Gastrocnemius medialis (tissue), 4 donors: ENCODE measurements around the gene TBC1D8. TPM values are rescaled to one million over a fixed set of nuclear protein-coding genes. Genes with fewer than 3 reads are reported as not detected.

Source experiments
- ATAC-seq, 2 donors: fragments of 150-250 bp; one replicate each; pipeline ENCODE4 v1.9.1; 2016
- DNase-seq, 2 donors: peaks; one replicate each; pipeline ENCODE4 v3.0.0-alpha.2; 2019
- H3K27ac ChIP-seq, 4 donors: fragments of 200-600 bp; sonication (generic); 1 replicate in 1 of 4; 2 replicates in 3 of 4; pipeline ENCODE4 v1.5.1; 2016 to 2018; ENCODE audit warnings: mild to moderate bottlenecking in 2 of 4, moderate library complexity in 1 of 4
- H3K27me3 ChIP-seq, 3 donors: fragments of 200-600 bp; sonication (generic) in 2 of 3; 1 replicate in 1 of 3; 2 replicates in 2 of 3; pipeline versions ENCODE4 v1.5.1 to v1.6.0; 2016 to 2019; ENCODE audit warnings: mild to moderate bottlenecking in 1 of 3, moderate library complexity in 1 of 3
- H3K36me3 ChIP-seq, 2 donors: fragments of 200-600 bp; sonication (generic) in 1 of 2; one replicate each; pipeline ENCODE4 v1.5.1; 2017 to 2018
- H3K4me1 ChIP-seq, 2 donors: fragments of 200-600 bp; sonication (generic) in 1 of 2; one replicate each; pipeline ENCODE4 v1.5.1; 2016 to 2017; ENCODE audit warnings: mild to moderate bottlenecking in 2 of 2
- H3K4me3 ChIP-seq, 4 donors: fragments of 200-600 bp; sonication (generic) in 3 of 4; 1 replicate in 1 of 4; 2 replicates in 3 of 4; pipeline ENCODE4 v1.5.1; 2016 to 2019; ENCODE audit warnings: mild to moderate bottlenecking in 2 of 4
- H3K9me3 ChIP-seq, 3 donors: fragments of 200-600 bp; sonication (generic) in 2 of 3; 1 replicate in 1 of 3; 2 replicates in 2 of 3; pipeline ENCODE4 v1.5.1; 2016 to 2019
- POLR2A ChIP-seq, 2 donors: fragments of 450-650 bp; IDR thresholded peaks; one replicate each; pipeline ENCODE4 v1.6.1; 2017; ENCODE audit warnings: antibody characterized with exemption in 2 of 2, mild to moderate bottlenecking in 2 of 2, moderate library complexity in 2 of 2
- in situ Hi-C, 4 donors: fragments of 200-750 bp; cut with MboI; loops; one replicate each; pipeline versions ENCODE4 v1.15.0 to v1.8.0; 2017; ENCODE audit warnings: low sequenced_read_pairs in 4 of 4
- intact Hi-C: fragments of 100-400 bp; cut with DNase I; formaldehyde crosslinking; loops from one replicate; pipeline ENCODE4 v1.15.1; 2023; ENCODE audit warnings: low total_unique reads
- total RNA-seq, 4 donors: library from RNA; depleted of rRNA; stranded (reverse); fragments of >200 nt; gene quantifications; one replicate each; pipeline versions ENCODE4 v1.1.0 to v1.2.3, GENCODE V29; 2016
- TF ChIP-seq, protein P1 (sequence below), 5 experiments: fragments of 450-650 bp in 3 of 5; fragments of 200-600 bp in 2 of 5; sonication (generic) in 2 of 5; IDR thresholded peaks in 4 of 5; conservative IDR thresholded peaks in 1 of 5; 1 replicate in 4 of 5; 2 replicates in 1 of 5; pipeline ENCODE4 v1.5.1; 2016 to 2019; ENCODE audit warnings: antibody characterized with exemption in 5 of 5, mild to moderate bottlenecking in 3 of 5, moderate library complexity in 3 of 5

The TBC1D8 gene
- total RNA-seq, 4 donors from 2014 or later: 103 to 298 (median 201) TPM

DNA sequence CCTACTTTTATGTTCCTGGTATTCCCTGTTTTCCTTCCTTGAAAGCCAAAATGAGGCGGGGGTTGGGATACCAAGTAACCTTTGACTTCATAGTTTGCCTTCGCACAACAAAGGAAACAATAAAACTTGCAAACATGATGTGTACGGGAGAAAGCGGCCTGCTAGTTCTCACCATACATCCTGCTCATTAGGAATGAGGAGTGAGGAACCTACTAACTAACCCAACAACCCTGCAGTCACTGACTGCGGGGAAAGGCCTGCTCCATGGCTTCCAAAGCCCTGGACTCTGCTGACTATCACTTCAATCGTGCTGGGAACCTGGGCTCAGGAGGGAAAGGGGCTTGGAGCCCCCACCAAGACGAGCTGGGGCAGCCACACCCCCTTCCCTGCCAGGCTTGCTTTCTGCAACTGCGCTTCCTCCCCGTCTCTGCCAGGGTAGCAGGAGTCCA is 124.9 kb downstream of the TBC1D8 start:
- no peak for ATAC-seq

DNA sequence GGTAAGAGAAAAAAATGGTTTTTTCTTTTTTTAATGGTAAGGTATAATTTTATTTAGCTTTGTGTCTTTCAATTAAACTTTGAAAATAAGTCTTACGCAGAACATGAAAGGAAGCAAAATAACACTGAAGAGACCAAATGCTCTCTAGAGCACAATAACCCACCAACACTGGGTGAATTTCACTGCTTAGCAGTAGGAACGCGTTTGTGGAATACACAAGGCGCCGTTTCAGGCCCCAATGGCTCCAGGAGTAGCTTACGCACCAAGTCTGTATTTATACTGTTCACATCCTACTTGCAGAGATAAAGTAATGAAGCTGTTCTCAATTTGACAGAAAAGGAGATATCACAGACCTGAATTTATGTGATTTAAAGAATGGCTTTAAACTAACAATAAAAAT is 125.6 kb downstream of the TBC1D8 start:
- DNase-seq: no peak
- in situ Hi-C loops (no loop called here), intact Hi-C loops (no loop called here)
- peaks cover 5 to 83% of the 10 kb centered on the region in 2 donors for H3K36me3 ChIP-seq
- no peak overlapping the region for H3K4me3 ChIP-seq
- H3K27ac ChIP-seq: no peak overlapping the region
- no peaks in the 10 kb centered on the region for H3K4me1 ChIP-seq
- no peaks in the 10 kb centered on the region for H3K27me3 ChIP-seq
- ATAC-seq: no peak
- TF ChIP-seq POLR2A (IDR thresholded peaks at IDR 0.05): no peak
- TF ChIP-seq, protein P1, sequence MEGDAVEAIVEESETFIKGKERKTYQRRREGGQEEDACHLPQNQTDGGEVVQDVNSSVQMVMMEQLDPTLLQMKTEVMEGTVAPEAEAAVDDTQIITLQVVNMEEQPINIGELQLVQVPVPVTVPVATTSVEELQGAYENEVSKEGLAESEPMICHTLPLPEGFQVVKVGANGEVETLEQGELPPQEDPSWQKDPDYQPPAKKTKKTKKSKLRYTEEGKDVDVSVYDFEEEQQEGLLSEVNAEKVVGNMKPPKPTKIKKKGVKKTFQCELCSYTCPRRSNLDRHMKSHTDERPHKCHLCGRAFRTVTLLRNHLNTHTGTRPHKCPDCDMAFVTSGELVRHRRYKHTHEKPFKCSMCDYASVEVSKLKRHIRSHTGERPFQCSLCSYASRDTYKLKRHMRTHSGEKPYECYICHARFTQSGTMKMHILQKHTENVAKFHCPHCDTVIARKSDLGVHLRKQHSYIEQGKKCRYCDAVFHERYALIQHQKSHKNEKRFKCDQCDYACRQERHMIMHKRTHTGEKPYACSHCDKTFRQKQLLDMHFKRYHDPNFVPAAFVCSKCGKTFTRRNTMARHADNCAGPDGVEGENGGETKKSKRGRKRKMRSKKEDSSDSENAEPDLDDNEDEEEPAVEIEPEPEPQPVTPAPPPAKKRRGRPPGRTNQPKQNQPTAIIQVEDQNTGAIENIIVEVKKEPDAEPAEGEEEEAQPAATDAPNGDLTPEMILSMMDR (IDR thresholded peaks at IDR 0.05 in 4 of 5, conservative IDR thresholded peaks at IDR 0.05 in 1 of 5): no peak
- no peaks in the 10 kb centered on the region for H3K9me3 ChIP-seq

More for the DNA sequence above, 124.9 kb downstream of the TBC1D8 start:
- no peak overlapping the region for H3K27ac ChIP-seq
- intact Hi-C loops: no loop called here
- in situ Hi-C loops: no loop called here
- DNase-seq: no peak
- no peaks in the 10 kb centered on the region for H3K27me3 ChIP-seq
- no peak overlapping the region for H3K4me3 ChIP-seq
- peaks cover 5 to 83% of the 10 kb centered on the region in 2 donors for H3K36me3 ChIP-seq
- no peaks in the 10 kb centered on the region for H3K4me1 ChIP-seq
- no peaks in the 10 kb centered on the region for H3K9me3 ChIP-seq
- TF ChIP-seq, protein P1 (IDR thresholded peaks at IDR 0.05 in 4 of 5, conservative IDR thresholded peaks at IDR 0.05 in 1 of 5): no peak
- TF ChIP-seq POLR2A (IDR thresholded peaks at IDR 0.05): no peak

DNA sequence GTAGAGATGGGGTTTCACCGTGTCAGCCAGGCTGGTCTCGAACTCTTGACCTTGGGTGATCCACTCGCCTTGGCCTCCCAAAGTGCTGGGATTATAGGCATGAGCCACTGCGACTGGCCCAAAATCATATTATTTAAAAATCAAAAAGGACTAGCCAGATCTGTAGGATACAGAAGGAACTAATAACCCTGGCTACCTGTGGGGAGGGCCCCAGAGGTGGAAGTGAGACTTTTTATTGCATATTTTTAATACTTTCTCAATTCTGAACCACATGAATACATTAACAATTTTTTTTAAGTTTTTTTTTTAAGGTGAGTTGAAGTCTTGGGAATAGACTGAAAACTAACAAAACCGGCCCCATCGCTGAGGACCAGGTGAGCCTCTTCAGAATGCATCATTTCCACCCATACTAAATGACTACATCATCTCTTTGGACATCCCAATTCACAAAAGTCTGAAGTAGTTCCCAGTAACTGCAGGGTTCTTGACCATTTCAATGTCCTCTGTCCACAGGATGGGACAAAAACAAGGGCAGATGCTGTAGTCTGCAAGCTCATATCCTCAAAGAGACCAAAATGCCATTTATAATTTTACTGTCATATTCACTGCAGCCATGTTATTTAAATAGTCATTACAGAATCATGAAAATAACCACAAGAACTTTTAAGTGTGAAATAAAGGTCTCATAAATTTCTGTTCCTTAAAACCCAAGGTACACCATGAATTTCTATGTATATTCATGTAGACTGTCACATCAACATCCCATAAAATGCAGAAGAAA is 127.7 kb downstream of the TBC1D8 start:
- no peak for ATAC-seq
- H3K27me3 ChIP-seq: no peaks in the 10 kb centered on the region
- H3K4me3 ChIP-seq: no peak overlapping the region
- in situ Hi-C loops: no loop called here
- peaks cover 5 to 87% of the 10 kb centered on the region in 2 donors for H3K36me3 ChIP-seq
- intact Hi-C loops: no loop called here
- DNase-seq: no peak
- TF ChIP-seq POLR2A (IDR thresholded peaks at IDR 0.05): no peak
- TF ChIP-seq, protein P1 (IDR thresholded peaks at IDR 0.05 in 4 of 5, conservative IDR thresholded peaks at IDR 0.05 in 1 of 5): no peak
- no peaks in the 10 kb centered on the region for H3K9me3 ChIP-seq
- no peaks in the 10 kb centered on the region for H3K4me1 ChIP-seq
- peak overlapping the region in 1 of 4 donors; percentile 16 for H3K27ac ChIP-seq

DNA sequence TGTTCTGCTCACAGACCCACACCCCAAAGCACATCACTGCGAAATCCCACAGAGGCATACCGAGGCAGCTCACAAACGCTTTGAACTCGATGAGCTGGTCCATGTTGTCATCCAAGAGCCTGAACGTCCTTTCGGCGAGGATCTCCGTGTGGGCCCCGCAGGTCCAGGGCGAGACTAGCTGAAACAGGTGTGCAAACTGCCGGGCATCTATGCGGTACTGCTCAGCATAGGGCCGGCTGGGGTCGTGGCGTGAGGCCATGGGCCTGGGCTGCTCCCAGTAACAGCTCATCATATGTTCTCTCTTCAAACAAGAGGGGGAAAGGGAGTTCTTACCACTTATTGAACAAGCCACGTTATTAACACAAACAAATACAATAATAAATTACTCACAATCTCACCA is 129.0 kb downstream of the TBC1D8 start:
- peaks cover 5 to 87% of the 10 kb centered on the region in 2 donors for H3K36me3 ChIP-seq
- ATAC-seq: peak; percentile 19 to 27
- intact Hi-C loops: no loop called here
- H3K9me3 ChIP-seq: no peaks in the 10 kb centered on the region
- TF ChIP-seq, protein P1 (IDR thresholded peaks at IDR 0.05 in 4 of 5, conservative IDR thresholded peaks at IDR 0.05 in 1 of 5): no peak
- TF ChIP-seq POLR2A (IDR thresholded peaks at IDR 0.05): no peak
- H3K4me3 ChIP-seq: no peak overlapping the region
- in situ Hi-C loops: no loop called here
- peak overlapping the region in 3 of 4 donors; percentile 5 to 29 (median 16) for H3K27ac ChIP-seq
- H3K27me3 ChIP-seq: no peaks in the 10 kb centered on the region
- no peak for DNase-seq
- no peaks in the 10 kb centered on the region for H3K4me1 ChIP-seq
